Breast epithelium (tissue), 3 donors: ENCODE data around the gene ADARB2.

Experiments
- CTCF ChIP-seq, 3 donors: fragments of 450-650 bp; IDR thresholded peaks; one replicate each; pipeline ENCODE4 v1.5.1; 2016 to 2017; ENCODE audit warnings: antibody characterized with exemption in 3 of 3, mild to moderate bottlenecking in 3 of 3, moderate library complexity in 3 of 3
- POLR2A ChIP-seq: fragments of 450-650 bp; IDR thresholded peaks from one replicate; pipeline ENCODE4 v1.6.1; 2016; ENCODE audit warnings: antibody characterized with exemption, mild to moderate bottlenecking, moderate library complexity
- POLR2AphosphoS5 ChIP-seq, 3 donors: sonication (generic); formaldehyde crosslinking; IDR thresholded peaks; one replicate each; pipeline ENCODE4 v1.6.1; 2017; ENCODE audit warnings: antibody characterized with exemption in 3 of 3

- no peak for TF ChIP-seq CTCF (IDR thresholded peaks at IDR 0.05)
- no peak for TF ChIP-seq POLR2AphosphoS5 (IDR thresholded peaks at IDR 0.05)
- TF ChIP-seq POLR2A, result no peak
These were observed 159.4 kb downstream of the ADARB2 start for GRCh38 chr10:1577945-1578344.
